Smooth muscle cell (in vitro differentiated cells): ENCODE results near the gene NEK9. TPM values are rescaled to one million over a fixed set of nuclear protein-coding genes. Genes with fewer than 3 reads are reported as not detected.

ENCODE experiments used
- DNase-seq: peaks from one replicate; lab custom pipeline; 2025; ENCODE audit not compliant: unreplicated experiment; lab: John Stamatoyannopoulos, UW
- H2AFZ ChIP-seq: fragments of 200-600 bp; sonication (generic); 2 replicates; pipeline ENCODE4 v1.6.0; 2016; ENCODE audit warnings: antibody characterized with exemption, low read depth, mild to moderate bottlenecking
- H3F3A ChIP-seq: fragments of 200-600 bp; sonication (generic); 2 replicates; pipeline ENCODE4 v1.6.0; 2017; ENCODE audit warnings: antibody characterized with exemption, low read depth
- H3K27ac ChIP-seq: fragments of 200-600 bp; sonication (generic); 2 replicates; pipeline ENCODE4 v1.5.1; 2016; ENCODE audit warnings: low read depth, mild to moderate bottlenecking
- H3K27me3 ChIP-seq: fragments of 200-600 bp; sonication (generic); 2 replicates; pipeline ENCODE4 v1.6.1; 2016; ENCODE audit warnings: low read depth, mild to moderate bottlenecking
- H3K36me3 ChIP-seq: fragments of 200-600 bp; sonication (generic); 2 replicates; pipeline ENCODE4 v1.5.1; 2016; ENCODE audit warnings: low read depth
- H3K4me1 ChIP-seq: fragments of 200-600 bp; sonication (generic); 2 replicates; pipeline ENCODE4 v1.5.1; 2016; ENCODE audit warnings: low read depth
- H3K4me2 ChIP-seq: fragments of 200-600 bp; sonication (generic); 2 replicates; pipeline ENCODE4 v1.6.0; 2016; ENCODE audit warnings: mild to moderate bottlenecking
- H3K4me3 ChIP-seq: fragments of 200-600 bp; sonication (generic); 2 replicates; pipeline ENCODE4 v1.5.1; 2016; ENCODE audit warnings: mild to moderate bottlenecking
- H3K79me2 ChIP-seq: fragments of 200-600 bp; sonication (generic); 2 replicates; pipeline ENCODE4 v1.6.0; 2016; ENCODE audit warnings: low read depth, mild to moderate bottlenecking
- H3K9ac ChIP-seq: fragments of 200-600 bp; sonication (generic); 2 replicates; pipeline ENCODE4 v1.6.0; 2016; ENCODE audit warnings: low read depth
- H3K9me3 ChIP-seq: fragments of 200-600 bp; sonication (generic); replicated peaks from 2 replicates; pipeline ENCODE4 v1.5.1; 2016; ENCODE audit warnings: low read depth
- H4K20me1 ChIP-seq: fragments of 200-600 bp; sonication (generic); 2 replicates; pipeline ENCODE4 v1.6.0; 2016; ENCODE audit warnings: low read depth
- WGBS: methylation state at CpG from one replicate; pipeline ENCODE4 v1.1.7; 2016; ENCODE audit warnings: low lambda C conversion rate; 5-methylcytosine and 5-hydroxymethylcytosine counted together
- polyA plus RNA-seq: library from polyadenylated mRNA; unstranded; fragments of >200 nt; fragmentation: Nextera tagmentation; extraction: Ambion mirVana; gene quantifications from 2 replicates; pipeline ENCODE4 v1.2.1, GENCODE V29; 2016
- total RNA-seq: library from RNA; depleted of rRNA; stranded (reverse); fragments of >200 nt; gene quantifications from 2 replicates; pipeline ENCODE4 v1.2.3, GENCODE V29; 2014
- TF ChIP-seq, protein P1 (sequence below): fragments of 200-600 bp; sonication (generic); IDR thresholded peaks from 2 replicates; pipeline ENCODE4 v1.5.1; 2017; ENCODE audit warnings: borderline replicate concordance, mild to moderate bottlenecking, antibody characterized with exemption; ENCODE audit not compliant: insufficient read depth, poor library complexity, severe bottlenecking

The NEK9 gene
- total and polyA plus RNA-seq, 2 experiments from 2014 or later = 12.4 to 17.8 TPM

DNA sequence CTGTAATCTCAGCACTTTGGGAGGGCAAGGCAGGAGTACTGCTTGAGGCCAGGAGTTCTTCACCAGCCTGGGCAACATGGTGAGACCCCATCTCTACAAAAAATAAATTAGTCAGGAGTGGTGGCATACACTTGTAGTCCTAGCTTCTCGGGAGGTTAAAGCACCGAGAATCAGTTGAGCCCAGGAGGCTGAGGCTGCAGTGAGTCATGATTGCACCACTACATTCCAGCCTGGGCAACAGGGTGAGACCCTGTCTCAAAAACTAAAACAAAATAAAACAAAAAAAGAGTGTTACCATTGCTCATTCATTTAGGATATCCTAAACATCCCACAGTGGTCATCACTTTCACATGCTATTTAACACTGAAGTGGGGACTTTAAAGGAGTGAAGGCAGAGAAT is 7.8 kb downstream of the NEK9 start:
- 61% methylated on average over 2 of the region's 2 CpGs for WGBS
- H3F3A ChIP-seq = no peaks in the 10 kb centered on the region
- no peaks in the 10 kb centered on the region for H3K36me3 ChIP-seq
- no peaks in the 10 kb centered on the region for H3K27me3 ChIP-seq
- H3K27ac ChIP-seq = no peak overlapping the region
- no peak overlapping the region for H3K4me3 ChIP-seq
- H3K9ac ChIP-seq = no peak overlapping the region
- TF ChIP-seq, protein P1, sequence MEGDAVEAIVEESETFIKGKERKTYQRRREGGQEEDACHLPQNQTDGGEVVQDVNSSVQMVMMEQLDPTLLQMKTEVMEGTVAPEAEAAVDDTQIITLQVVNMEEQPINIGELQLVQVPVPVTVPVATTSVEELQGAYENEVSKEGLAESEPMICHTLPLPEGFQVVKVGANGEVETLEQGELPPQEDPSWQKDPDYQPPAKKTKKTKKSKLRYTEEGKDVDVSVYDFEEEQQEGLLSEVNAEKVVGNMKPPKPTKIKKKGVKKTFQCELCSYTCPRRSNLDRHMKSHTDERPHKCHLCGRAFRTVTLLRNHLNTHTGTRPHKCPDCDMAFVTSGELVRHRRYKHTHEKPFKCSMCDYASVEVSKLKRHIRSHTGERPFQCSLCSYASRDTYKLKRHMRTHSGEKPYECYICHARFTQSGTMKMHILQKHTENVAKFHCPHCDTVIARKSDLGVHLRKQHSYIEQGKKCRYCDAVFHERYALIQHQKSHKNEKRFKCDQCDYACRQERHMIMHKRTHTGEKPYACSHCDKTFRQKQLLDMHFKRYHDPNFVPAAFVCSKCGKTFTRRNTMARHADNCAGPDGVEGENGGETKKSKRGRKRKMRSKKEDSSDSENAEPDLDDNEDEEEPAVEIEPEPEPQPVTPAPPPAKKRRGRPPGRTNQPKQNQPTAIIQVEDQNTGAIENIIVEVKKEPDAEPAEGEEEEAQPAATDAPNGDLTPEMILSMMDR = no peak
- no peak for DNase-seq
- H4K20me1 ChIP-seq = no peaks in the 10 kb centered on the region
- no peaks in the 10 kb centered on the region for H3K9me3 ChIP-seq
- no peaks in the 10 kb centered on the region for H3K79me2 ChIP-seq
- no peak overlapping the region for H2AFZ ChIP-seq
- H3K4me2 ChIP-seq = no peak overlapping the region
- no peaks in the 10 kb centered on the region for H3K4me1 ChIP-seq

DNA sequence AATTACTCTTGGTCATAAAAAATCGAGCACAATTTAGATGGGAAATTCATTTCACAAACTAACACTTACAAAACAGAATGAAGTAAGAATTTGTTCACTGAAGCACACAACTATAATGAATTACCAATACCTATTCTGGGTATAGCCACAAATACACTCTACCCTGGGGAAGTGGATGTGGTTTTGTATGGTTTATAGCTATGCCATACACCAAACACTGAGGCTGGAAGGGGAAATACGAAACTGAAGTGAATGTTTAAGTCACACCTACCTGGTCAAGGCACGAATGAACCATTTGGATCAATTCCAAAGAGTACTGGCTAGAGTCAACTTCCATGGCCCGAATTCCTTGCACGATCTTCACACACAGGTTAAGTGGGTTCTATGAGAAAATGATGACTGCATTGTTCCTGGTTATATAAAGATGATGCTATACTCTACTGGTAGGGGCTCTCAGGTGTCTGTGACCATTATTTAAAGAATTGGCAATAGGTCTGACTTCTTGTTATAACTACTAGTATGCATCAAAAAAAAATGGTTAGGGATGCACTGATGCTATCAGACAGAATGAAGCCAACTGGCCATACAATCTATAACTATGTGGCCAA is 12.8 kb downstream of the NEK9 start:
- no peaks in the 10 kb centered on the region for H3K79me2 ChIP-seq
- 95% methylated on average over 5 of the region's 5 CpGs for WGBS
- H3K27me3 ChIP-seq = no peaks in the 10 kb centered on the region
- H4K20me1 ChIP-seq = no peaks in the 10 kb centered on the region
- no peak overlapping the region for H2AFZ ChIP-seq
- H3F3A ChIP-seq = no peaks in the 10 kb centered on the region
- H3K4me3 ChIP-seq = no peak overlapping the region
- TF ChIP-seq, protein P1 = no peak
- H3K36me3 ChIP-seq = no peaks in the 10 kb centered on the region
- DNase-seq = no peak
- H3K27ac ChIP-seq = no peak overlapping the region
- no peaks in the 10 kb centered on the region for H3K4me1 ChIP-seq
- H3K4me2 ChIP-seq = no peak overlapping the region
- H3K9ac ChIP-seq = no peak overlapping the region
- no peaks in the 10 kb centered on the region for H3K9me3 ChIP-seq

DNA sequence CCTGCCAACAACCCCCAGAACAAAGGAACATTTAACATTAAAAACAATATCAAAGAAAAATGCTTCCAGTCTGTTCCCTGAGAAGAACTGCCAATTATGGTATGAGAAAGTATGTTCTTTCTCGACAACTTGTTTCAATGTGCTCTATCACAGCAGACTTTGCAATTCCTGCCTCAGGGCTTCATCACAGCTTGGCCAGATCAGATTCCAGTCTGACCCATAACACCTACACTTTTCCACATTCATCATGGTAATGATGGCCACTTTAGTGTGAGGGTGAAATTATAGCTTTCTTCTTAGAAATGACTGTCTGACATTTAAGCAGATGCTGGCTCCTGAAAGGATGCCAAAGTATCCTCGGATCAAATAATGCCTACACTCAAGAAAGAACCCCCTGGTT is 17.0 kb downstream of the NEK9 start:
- H3K36me3 ChIP-seq = no peaks in the 10 kb centered on the region
- no peak overlapping the region for H3K4me3 ChIP-seq
- WGBS = 82% methylated on average over 2 of the region's 2 CpGs
- no peak overlapping the region for H3K27ac ChIP-seq
- no peaks in the 10 kb centered on the region for H3K27me3 ChIP-seq
- H3K9ac ChIP-seq = no peak overlapping the region
- TF ChIP-seq, protein P1 = no peak
- no peaks in the 10 kb centered on the region for H3K9me3 ChIP-seq
- no peak for DNase-seq
- no peak overlapping the region for H3K4me2 ChIP-seq
- no peaks in the 10 kb centered on the region for H3K79me2 ChIP-seq
- no peak overlapping the region for H2AFZ ChIP-seq
- no peaks in the 10 kb centered on the region for H3K4me1 ChIP-seq
- H3F3A ChIP-seq = no peaks in the 10 kb centered on the region
- H4K20me1 ChIP-seq = no peaks in the 10 kb centered on the region

DNA sequence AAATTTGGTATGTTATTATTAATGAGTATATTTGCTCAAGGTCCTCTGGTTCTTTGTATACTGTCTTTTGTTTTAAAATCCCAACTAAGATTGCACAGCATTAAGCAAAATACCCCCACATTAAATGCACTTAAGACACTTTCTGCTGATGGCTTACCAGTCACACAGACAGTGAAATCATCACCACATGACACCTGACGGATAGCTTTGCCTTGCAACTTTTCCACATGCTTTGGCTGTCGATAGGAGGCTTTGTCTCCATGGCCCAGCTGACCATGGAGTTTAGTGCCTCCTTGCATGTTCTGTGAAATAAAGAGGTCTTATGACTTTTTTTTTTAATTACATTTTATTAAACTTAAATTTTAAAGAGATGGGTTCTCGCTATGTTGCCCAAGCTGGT is 19.7 kb downstream of the NEK9 start:
- Histone ChIP-seq H3K4me2 (no peak overlapping the region), H3K27ac (no peak overlapping the region), H3K4me3 (no peak overlapping the region), H3K4me1 (no peaks in the 10 kb centered on the region), H3K27me3 (no peaks in the 10 kb centered on the region), H3K9me3 (no peaks in the 10 kb centered on the region), H3F3A (no peaks in the 10 kb centered on the region), H3K36me3 (no peaks in the 10 kb centered on the region), H3K9ac (no peak overlapping the region), H4K20me1 (no peaks in the 10 kb centered on the region), H3K79me2 (no peaks in the 10 kb centered on the region), H2AFZ (no peak overlapping the region)
- no peak for DNase-seq
- TF ChIP-seq, protein P1 = no peak
- WGBS = 79% methylated on average over 3 of the region's 3 CpGs
